Uterus (tissue), 2 donors: ENCODE data around the gene MET.

Experiments
- CTCF ChIP-seq, 4 experiments: fragments of 200-600 bp in 2 of 4; fragments of 450-650 bp in 2 of 4; sonication (generic) in 2 of 4; IDR thresholded peaks; one replicate each; pipeline ENCODE4 v1.5.1; 2016 to 2019; ENCODE audit warnings: antibody characterized with exemption in 4 of 4, mild to moderate bottlenecking in 2 of 4, moderate library complexity in 1 of 4
- POLR2A ChIP-seq, 2 donors: fragments of 450-650 bp; IDR thresholded peaks; one replicate each; pipeline ENCODE4 v1.6.1; 2016; ENCODE audit warnings: antibody characterized with exemption in 2 of 2, mild to moderate bottlenecking in 1 of 2, moderate library complexity in 1 of 2

- no peak for TF ChIP-seq CTCF (IDR thresholded peaks at IDR 0.05)
- no peak for TF ChIP-seq POLR2A (IDR thresholded peaks at IDR 0.05)
Observed at GRCh38 chr7:116829041-116829440, 157.0 kb downstream of the MET start.
